Naive thymus-derived CD8-positive, alpha-beta T cell (primary cell): ENCODE results near the gene KRTAP4-8. TPM values are rescaled to one million over a fixed set of nuclear protein-coding genes. Genes with fewer than 3 reads are reported as not detected.
"Not testable (repeated sequence)": the region's sequence is repeated elsewhere in the genome, so short reads cannot be mapped to it uniquely, and the experiment has no call there.

Source experiments
- ATAC-seq, 2 donors: fragments of 150-1000 bp; cut with Tn5 transposase in 1 of 2; sonication (Bioruptor Pico), chemical (Tn5 transposase) in 1 of 2; 1 replicate in 1 of 2; 2 replicates in 1 of 2; pipeline ENCODE4 v1.10.0; 2021; ENCODE audit warnings: mild to moderate bottlenecking in 2 of 2, moderate library complexity in 2 of 2
- POLR2A ChIA-PET: fragments of 350-600 bp; sonication (Branson Sonifier 250); formaldehyde crosslinking; loops from one replicate; lab custom pipeline; 2021; ENCODE audit warnings: antibody characterized with exemption; lab: Charles Lee
- DNase-seq, 10 donors: peaks; one replicate each; pipeline versions ENCODE4 v3.0.0 to v3.0.0-alpha.2; 2020 to 2022
- H3K27ac Mint-ChIP-seq, 10 donors: one replicate each; pipeline ENCODE4 v1.8.0; 2020 to 2022; ENCODE audit warnings: mild to moderate bottlenecking in 10 of 10, mixed read lengths in 10 of 10, moderate library complexity in 4 of 10, inconsistent platforms in 1 of 10
- H3K27me3 Mint-ChIP-seq, 5 donors: one replicate each; pipeline ENCODE4 v1.8.0; 2021 to 2022; ENCODE audit warnings: mixed read lengths in 5 of 5
- H3K36me3 Mint-ChIP-seq, 3 donors: one replicate each; pipeline ENCODE4 v1.8.0; 2020 to 2022; ENCODE audit warnings: mixed read lengths in 3 of 3, mild to moderate bottlenecking in 2 of 3, inconsistent platforms in 1 of 3
- H3K4me1 Mint-ChIP-seq, 4 donors: one replicate each; pipeline ENCODE4 v1.8.0; 2021 to 2022; ENCODE audit warnings: mixed read lengths in 4 of 4
- H3K4me3 Mint-ChIP-seq, 10 donors: one replicate each; pipeline ENCODE4 v1.8.0; 2020 to 2022; ENCODE audit warnings: mild to moderate bottlenecking in 10 of 10, mixed read lengths in 10 of 10, moderate library complexity in 6 of 10, inconsistent platforms in 1 of 10
- H3K9me3 Mint-ChIP-seq, 9 donors: one replicate each; pipeline ENCODE4 v1.8.0; 2020 to 2022; ENCODE audit warnings: mixed read lengths in 9 of 9, mild to moderate bottlenecking in 3 of 9, inconsistent platforms in 1 of 9, moderate library complexity in 1 of 9
- polyA plus RNA-seq, 3 donors: library from polyadenylated mRNA; unstranded; fragments of 300-500 nt; fragmentation: Illumina TruSeq; gene quantifications; one replicate each; pipeline ENCODE4 v1.2.3, GENCODE V29; 2021
- total RNA-seq, 8 experiments: library from RNA in 2 of 8; stranded (reverse) in 2 of 8; gene quantifications; one replicate each; pipeline ENCODE4 v1.2.3 and lab custom pipeline; 2021 to 2026

KRTAP4-8 gene
- total and polyA plus RNA-seq, 5 experiments from 2014 or later: not detected

- ATAC-seq, H3K9me3 Mint-ChIP-seq, DNase-seq, H3K4me3 Mint-ChIP-seq, H3K27me3 Mint-ChIP-seq, POLR2A ChIA-PET, H3K36me3 Mint-ChIP-seq: not testable (repeated sequence)
- Mint-ChIP-seq H3K27ac (peak within 1 kb of the TSS in 5 of 10 donors; percentile 25 to 72 (median 54)), H3K4me1 (peaks cover 8 to 40% (median 24%) of the 10 kb centered on the region in 4 donors)
These were observed 7.4 kb upstream of the KRTAP4-8 start, which contains the start of gene KRTAP4-9 for GRCh38 chr17:41105347-41105746. Gene KRTAP4-9, plus strand, starts transcription at chr17:41105389. Its CDS starts 0 bp downstream, at chr17:41105389.

GRCh38 chr17:41104386-41105038 lies 6.6 kb upstream of the KRTAP4-8 start:
- POLR2A ChIA-PET, ATAC-seq, DNase-seq, H3K9me3 Mint-ChIP-seq, H3K27me3 Mint-ChIP-seq, H3K4me3 Mint-ChIP-seq, H3K36me3 Mint-ChIP-seq, H3K27ac Mint-ChIP-seq: not testable (repeated sequence)
- H3K4me1 Mint-ChIP-seq: peaks cover 14 to 40% (median 30%) of the 10 kb centered on the region in 4 donors

DNA sequence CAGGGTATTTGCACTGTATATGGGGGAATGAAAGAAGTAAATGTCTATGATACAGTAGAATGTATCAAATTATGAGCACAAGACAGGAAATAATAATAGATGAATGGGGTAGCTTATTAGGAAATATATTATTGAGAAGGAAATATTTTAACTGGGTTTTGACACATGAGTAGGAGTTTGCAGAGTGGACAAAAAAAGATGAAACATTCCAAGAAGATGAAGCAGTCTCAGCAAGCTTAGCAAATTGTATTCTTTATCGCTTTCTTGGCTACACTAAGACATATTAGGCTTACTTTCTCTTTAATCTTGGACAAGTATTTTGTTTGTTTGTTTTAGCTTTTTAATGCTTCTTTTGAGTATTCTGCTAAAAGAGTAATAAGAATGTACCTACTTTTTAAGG lies 6.0 kb upstream of the KRTAP4-8 start:
- H3K27ac Mint-ChIP-seq: no peak overlapping the region
- peaks cover 0 to 6% (median 0%) of the 10 kb centered on the region in 9 donors for H3K9me3 Mint-ChIP-seq
- no peak for DNase-seq
- H3K36me3 Mint-ChIP-seq: no peaks in the 10 kb centered on the region
- no peak overlapping the region for H3K4me3 Mint-ChIP-seq
- POLR2A ChIA-PET: no interaction called here
- H3K4me1 Mint-ChIP-seq: peaks cover 14 to 36% (median 27%) of the 10 kb centered on the region in 4 donors
- peaks cover 0 to 4% (median 0%) of the 10 kb centered on the region in 5 donors for H3K27me3 Mint-ChIP-seq
- no peak for ATAC-seq

DNA sequence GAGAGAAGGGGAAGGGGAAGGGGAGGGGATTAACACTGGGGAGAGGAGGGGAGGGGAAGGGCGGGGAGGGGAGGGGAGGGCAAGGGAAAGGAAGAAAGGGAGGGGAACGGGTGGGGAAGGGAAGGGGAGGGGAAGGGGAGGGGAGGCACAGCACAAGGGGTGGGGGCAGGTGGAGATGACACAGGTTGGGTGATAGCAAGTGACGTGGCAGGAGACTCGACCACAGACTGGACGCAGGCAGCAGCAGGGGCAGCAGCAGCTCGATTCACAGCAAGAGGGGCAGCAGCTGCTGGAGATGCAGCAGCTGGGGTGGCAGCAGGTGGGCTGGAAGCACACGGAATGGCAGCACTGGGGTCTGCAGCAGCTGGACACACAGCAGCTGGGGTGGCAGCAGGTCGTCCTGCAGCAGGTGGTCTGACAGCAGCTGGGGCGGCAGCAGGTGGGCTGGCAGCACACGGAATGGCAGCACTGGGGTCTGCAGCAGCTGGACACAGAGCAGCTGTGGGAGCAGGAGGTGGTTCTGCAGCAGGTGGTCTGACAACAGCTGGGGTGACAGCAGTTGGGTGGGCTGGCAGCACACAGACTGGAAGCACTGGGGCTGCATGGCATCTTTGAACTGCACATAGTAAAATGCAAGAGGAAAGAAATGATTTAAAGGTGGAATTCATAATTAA lies 3.8 kb upstream of the KRTAP4-8 start, which contains the start of gene KRTAP4-16:
Gene KRTAP4-16, minus strand, starts transcription at position 624 of the 674 bp plus-strand sequence. Its CDS starts 0 bp downstream, at position 624.
- POLR2A ChIA-PET: no interaction called here
- H3K36me3 Mint-ChIP-seq: no peaks in the 10 kb centered on the region
- no peak for ATAC-seq
- no peak within 1 kb of the TSS for H3K4me3 Mint-ChIP-seq
- no peaks in the 10 kb centered on the region for H3K9me3 Mint-ChIP-seq
- peak within 1 kb of the TSS in 3 of 10 donors; percentile 9 to 56 (median 35) for H3K27ac Mint-ChIP-seq
- DNase-seq: no peak
- H3K4me1 Mint-ChIP-seq: peaks cover 8 to 20% (median 12%) of the 10 kb centered on the region in 4 donors
- H3K27me3 Mint-ChIP-seq: peaks cover 5 to 10% (median 6%) of the 10 kb centered on the region in 5 donors

DNA sequence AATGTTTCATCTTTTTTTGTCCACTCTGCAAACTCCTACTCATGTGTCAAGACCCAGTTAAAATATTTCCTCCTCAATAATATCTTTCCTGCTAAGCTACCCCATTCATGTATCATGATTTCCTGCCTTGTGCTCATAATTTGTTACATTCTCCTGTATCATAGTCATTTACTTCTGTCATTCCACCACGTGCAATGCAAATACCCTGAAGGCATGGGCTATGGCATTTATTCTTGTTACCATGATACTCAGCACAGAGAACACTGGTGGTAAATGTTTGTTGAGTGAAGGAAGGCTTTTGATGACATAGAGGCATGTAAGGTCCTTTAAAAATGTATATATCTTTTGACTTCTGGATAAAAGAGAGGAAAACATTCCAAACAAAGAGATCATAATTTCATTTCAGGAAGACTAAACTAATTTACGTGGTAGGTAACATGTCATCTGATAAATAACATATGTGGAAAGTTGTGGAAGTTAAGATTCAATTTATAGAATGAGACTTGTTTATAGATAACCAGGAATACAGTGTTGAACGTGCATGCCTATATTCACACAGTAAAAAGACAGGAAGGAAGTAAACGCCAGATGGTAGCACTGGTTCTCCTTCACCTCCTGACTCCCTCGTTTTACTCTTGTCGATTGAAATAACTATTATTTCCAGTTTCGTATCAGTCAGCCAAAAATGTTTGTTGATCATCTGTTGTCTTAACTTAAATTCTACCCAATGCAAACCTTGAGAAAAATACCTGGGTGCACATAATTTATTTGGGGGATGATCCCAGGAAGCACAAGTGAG lies 1.9 kb upstream of the KRTAP4-8 start:
- H3K27ac Mint-ChIP-seq: peak overlapping the region in 2 of 10 donors; percentile 11 to 24
- DNase-seq, H3K36me3 Mint-ChIP-seq, POLR2A ChIA-PET, H3K9me3 Mint-ChIP-seq: not testable (repeated sequence)
- H3K27me3 Mint-ChIP-seq: peaks cover 6 to 14% (median 8%) of the 10 kb centered on the region in 5 donors
- H3K4me3 Mint-ChIP-seq: peak overlapping the region in 5 of 10 donors; percentile 8 to 56 (median 32)
- peak; percentile 52 to 62 for ATAC-seq
- peaks cover 6 to 20% (median 12%) of the 10 kb centered on the region in 4 donors for H3K4me1 Mint-ChIP-seq

GRCh38 chr17:41098481-41098880 lies 539 bp upstream of the KRTAP4-8 start:
- Mint-ChIP-seq H3K27ac (no peak overlapping the region), H3K27me3 (peaks cover 6 to 14% (median 8%) of the 10 kb centered on the region in 5 donors), H3K4me1 (peaks cover 6 to 20% (median 12%) of the 10 kb centered on the region in 4 donors), H3K36me3 (no peaks in the 10 kb centered on the region), H3K9me3 (no peaks in the 10 kb centered on the region), H3K4me3 (no peak overlapping the region)
- ATAC-seq (no peak), DNase-seq (no peak)
- POLR2A ChIA-PET: no interaction called here

DNA sequence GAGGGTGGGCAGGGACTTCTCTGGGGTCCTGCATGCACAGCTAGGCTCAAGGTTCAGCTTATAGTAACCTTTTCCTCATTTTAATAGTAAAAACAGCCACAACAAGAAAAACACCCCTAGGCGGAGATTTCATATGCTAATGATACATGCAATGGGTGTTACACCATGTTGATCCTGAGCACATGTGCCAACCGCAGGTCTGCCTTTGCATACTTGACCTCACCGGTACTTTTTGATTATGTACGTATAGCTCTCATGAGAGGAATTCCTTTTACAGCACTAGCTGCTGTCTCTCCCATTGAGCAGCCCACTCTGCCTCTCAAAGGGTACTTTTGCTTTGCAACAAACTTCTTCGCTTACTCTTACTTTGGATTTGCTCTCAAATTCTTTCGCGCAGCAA lies 1.9 kb downstream of the KRTAP4-8 start:
- Mint-ChIP-seq H3K36me3 (peaks cover 0 to 5% (median 3%) of the 10 kb centered on the region in 3 donors), H3K27me3 (peaks cover 6 to 14% (median 8%) of the 10 kb centered on the region in 5 donors), H3K27ac (peak overlapping the region in 1 of 10 donors; percentile 34), H3K4me3 (no peak overlapping the region), H3K9me3 (peaks cover 0 to 7% (median 0%) of the 10 kb centered on the region in 9 donors), H3K4me1 (peaks cover 6 to 17% (median 10%) of the 10 kb centered on the region in 4 donors)
- ATAC-seq (no peak), DNase-seq (no peak)
- POLR2A ChIA-PET: no interaction called here

- POLR2A ChIA-PET, H3K27me3 Mint-ChIP-seq, H3K4me1 Mint-ChIP-seq, ATAC-seq, H3K9me3 Mint-ChIP-seq, H3K27ac Mint-ChIP-seq, H3K36me3 Mint-ChIP-seq, H3K4me3 Mint-ChIP-seq, DNase-seq: not testable (repeated sequence)
These were observed 9.1 kb downstream of the KRTAP4-8 start for GRCh38 chr17:41088760-41089352.

DNA sequence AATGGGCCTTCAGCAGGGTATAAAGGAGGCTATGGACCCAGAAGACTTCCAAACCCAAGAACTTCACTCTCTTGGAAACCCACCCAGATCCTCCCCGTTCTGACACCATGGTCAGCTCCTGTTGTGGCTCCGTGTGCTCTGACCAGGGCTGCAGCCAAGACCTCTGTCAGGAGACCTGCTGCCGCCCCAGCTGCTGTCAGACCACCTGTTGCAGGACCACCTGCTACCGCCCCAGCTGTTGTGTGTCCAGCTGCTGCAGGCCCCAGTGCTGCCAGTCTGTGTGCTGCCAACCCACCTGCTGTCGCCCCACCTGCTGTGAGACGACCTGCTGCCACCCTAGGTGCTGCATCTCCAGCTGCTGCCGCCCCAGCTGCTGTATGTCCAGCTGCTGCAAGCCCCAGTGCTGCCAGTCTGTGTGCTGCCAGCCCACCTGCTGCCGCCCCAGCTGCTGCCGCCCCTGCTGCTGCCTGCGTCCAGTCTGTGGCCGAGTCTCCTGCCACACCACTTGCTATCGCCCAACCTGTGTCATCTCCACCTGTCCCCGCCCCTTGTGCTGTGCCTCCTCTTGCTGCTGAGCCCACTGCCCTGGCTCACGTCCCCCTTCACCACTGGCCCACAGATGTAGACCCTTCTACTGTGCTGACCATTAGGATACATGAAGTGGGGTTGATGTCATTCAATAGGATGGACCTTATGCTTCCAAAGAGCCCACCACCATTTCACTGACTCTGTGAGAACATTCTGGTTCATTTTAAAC lies 13.7 kb downstream of the KRTAP4-8 start, which contains the start of gene KRTAP4-7:
Gene KRTAP4-7, plus strand, starts transcription at position 51 of the 757 bp plus-strand sequence. Its CDS starts 57 bp downstream, at position 108.
- H3K4me3 Mint-ChIP-seq, POLR2A ChIA-PET: not testable (repeated sequence)

GRCh38 chr17:41083427-41083826 lies 14.5 kb downstream of the KRTAP4-8 start:
- H3K36me3 Mint-ChIP-seq, H3K27ac Mint-ChIP-seq, H3K4me1 Mint-ChIP-seq, H3K4me3 Mint-ChIP-seq, ATAC-seq, DNase-seq, H3K9me3 Mint-ChIP-seq, H3K27me3 Mint-ChIP-seq: not testable (repeated sequence)
- POLR2A ChIA-PET: interaction anchor here (0.6 kb wide), 1 partner anchor 405 kb away, joined by 5 read pairs; no protein-coding TSS in a partner anchor

More for the DNA sequence above, 13.7 kb downstream of the KRTAP4-8 start, which contains the start of gene KRTAP4-7:
- not testable (repeated sequence) for ATAC-seq, H3K4me1 Mint-ChIP-seq, DNase-seq, H3K27ac Mint-ChIP-seq, H3K36me3 Mint-ChIP-seq, H3K9me3 Mint-ChIP-seq, H3K27me3 Mint-ChIP-seq

DNA sequence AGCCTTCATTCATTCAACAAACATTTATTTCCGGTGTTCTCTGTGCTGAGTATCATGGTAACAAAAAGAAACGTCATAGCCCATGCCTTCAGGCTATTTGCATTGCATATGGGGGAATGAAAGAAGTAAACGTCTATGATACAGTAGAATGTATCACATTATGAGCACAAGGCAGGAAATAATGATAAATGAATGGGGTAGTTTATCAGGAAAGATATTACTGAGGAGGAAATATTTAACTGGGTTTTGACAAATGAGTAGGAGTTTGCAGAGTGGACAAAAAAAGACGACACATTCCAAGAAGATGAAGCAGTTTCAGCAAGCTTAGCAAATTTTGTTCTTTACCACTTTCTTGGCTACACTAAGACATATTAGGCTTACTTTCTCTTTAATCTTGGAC lies 15.3 kb downstream of the KRTAP4-8 start:
- no peak for DNase-seq
- no peak overlapping the region for H3K4me3 Mint-ChIP-seq
- POLR2A ChIA-PET: interaction anchor here (0.6 kb wide), 1 partner anchor 404 kb away, joined by 5 read pairs; no protein-coding TSS in a partner anchor
- no peaks in the 10 kb centered on the region for H3K9me3 Mint-ChIP-seq
- H3K27me3 Mint-ChIP-seq: peaks cover 0 to 10% (median 6%) of the 10 kb centered on the region in 5 donors
- no peaks in the 10 kb centered on the region for H3K36me3 Mint-ChIP-seq
- H3K4me1 Mint-ChIP-seq: no peaks in the 10 kb centered on the region
- ATAC-seq: no peak
- H3K27ac Mint-ChIP-seq: no peak overlapping the region
